Natural killer cell (primary cell): ENCODE measurements around the gene TMEM174. TPM values are rescaled to one million over a fixed set of nuclear protein-coding genes. Genes with fewer than 3 reads are reported as not detected.

Experiments
- ATAC-seq, 3 donors: fragments of 150-1000 bp in 2 of 3; fragments of 200-7000 bp in 1 of 3; cut with Tn5 transposase; 1 replicate in 1 of 3; 2 replicates in 2 of 3; pipeline ENCODE4 v1.10.0; 2021; ENCODE audit warnings: mild to moderate bottlenecking in 2 of 3, moderate library complexity in 2 of 3
- DNase-seq, 2 donors: peaks; one replicate each; pipeline versions ENCODE4 v3.0.0 to v3.0.0-alpha.2; 2013 to 2021; ENCODE audit warnings: mixed read lengths in 1 of 2
- H3K27ac ChIP-seq: one replicate; pipeline ENCODE4 v1.5.1; 2013; ENCODE audit warnings: mild to moderate bottlenecking, low read length
- H3K27me3 ChIP-seq: one replicate; pipeline ENCODE4 v1.6.1; 2013; ENCODE audit warnings: low read length; ENCODE audit not compliant: control insufficient read depth, insufficient read depth
- H3K36me3 ChIP-seq: one replicate; pipeline ENCODE4 v1.6.1; 2013; ENCODE audit warnings: low read length; ENCODE audit not compliant: control insufficient read depth, insufficient read depth
- H3K4me1 ChIP-seq: one replicate; pipeline ENCODE4 v1.6.1; 2013; ENCODE audit warnings: low read length; ENCODE audit not compliant: control insufficient read depth, insufficient read depth
- H3K4me3 ChIP-seq: one replicate; pipeline ENCODE4 v1.5.1; 2013; ENCODE audit warnings: low read length
- H3K9me3 ChIP-seq: one replicate; pipeline ENCODE4 v1.6.1; 2013; ENCODE audit warnings: low read length; ENCODE audit not compliant: control insufficient read depth, insufficient read depth
- H3K27ac Mint-ChIP-seq, 2 donors: one replicate each; pipeline ENCODE4 v1.8.0; 2022; ENCODE audit warnings: mild to moderate bottlenecking in 2 of 2, mixed read lengths in 2 of 2, moderate library complexity in 1 of 2
- H3K27me3 Mint-ChIP-seq, 2 donors: one replicate each; pipeline ENCODE4 v1.8.0; 2022; ENCODE audit warnings: low read depth in 2 of 2, mixed read lengths in 2 of 2
- H3K36me3 Mint-ChIP-seq: one replicate; pipeline ENCODE4 v1.8.0; 2022; ENCODE audit warnings: mixed read lengths
- H3K4me1 Mint-ChIP-seq, 2 donors: one replicate each; pipeline ENCODE4 v1.8.0; 2022; ENCODE audit warnings: mixed read lengths in 2 of 2
- H3K4me3 Mint-ChIP-seq: one replicate; pipeline ENCODE4 v1.8.0; 2022; ENCODE audit warnings: mild to moderate bottlenecking, moderate library complexity, mixed read lengths
- H3K9me3 Mint-ChIP-seq, 2 donors: one replicate each; pipeline ENCODE4 v1.8.0; 2022; ENCODE audit warnings: mixed read lengths in 2 of 2
- CTCF ChIP-seq: fragments of 200-600 bp; IDR thresholded peaks from one replicate; pipeline ENCODE4 v1.8.0; 2022; ENCODE audit warnings: antibody characterized with exemption
- WGBS: methylation state at CpG from one replicate; pipeline ENCODE4 v1.1.7; 2013; ENCODE audit warnings: missing lambda C conversion rate; ENCODE audit not compliant: insufficient coverage; 5-methylcytosine and 5-hydroxymethylcytosine counted together
- intact Hi-C: fragments of 100-400 bp; cut with micrococcal nuclease; formaldehyde crosslinking; loops from one replicate; pipeline ENCODE4 v1.14.2; 2022
- total RNA-seq, 4 donors: library from RNA; stranded (reverse); fragments of 120-200 nt in 1 of 4; gene quantifications; one replicate each; pipeline versions ENCODE4 v1.2.3 to v1.2.4, GENCODE V29; 2013 to 2022

The TMEM174 gene
- total RNA-seq, 3 donors from 2014 or later (not counting 1 experiment from before 2014, with no cell fraction given): not detected

- 70% methylated on average over 4 of the region's 8 CpGs for WGBS
- Histone ChIP-seq H3K9me3 (no peaks in the 10 kb centered on the region), H3K27ac (no peak overlapping the region), H3K4me3 (no peak overlapping the region), H3K36me3 (no peaks in the 10 kb centered on the region), H3K27me3 (peaks cover 3% of the 10 kb centered on the region), H3K4me1 (no peaks in the 10 kb centered on the region)
- Mint-ChIP-seq H3K27ac (no peak overlapping the region), H3K9me3 (no peaks in the 10 kb centered on the region), H3K4me1 (no peaks in the 10 kb centered on the region), H3K27me3 (peaks cover 11 to 34% of the 10 kb centered on the region in 2 donors), H3K36me3 (no peaks in the 10 kb centered on the region), H3K4me3 (no peak overlapping the region)
- intact Hi-C loops: no loop called here
- TF ChIP-seq CTCF: no peak
- no peak for DNase-seq
- ATAC-seq: no peak
These were observed 31.0 kb upstream of the TMEM174 start for GRCh38 chr5:73142035-73142434.

GRCh38 chr5:73143716-73144115, 29.3 kb upstream of the TMEM174 start:
- WGBS: 92% methylated on average over 6 of the region's 6 CpGs
- no peaks in the 10 kb centered on the region for H3K36me3 Mint-ChIP-seq
- no peaks in the 10 kb centered on the region for H3K9me3 Mint-ChIP-seq
- no peaks in the 10 kb centered on the region for H3K4me1 Mint-ChIP-seq
- H3K27me3 Mint-ChIP-seq: peaks cover 11 to 28% of the 10 kb centered on the region in 2 donors
- no peak for TF ChIP-seq CTCF
- no peaks in the 10 kb centered on the region for H3K36me3 ChIP-seq
- H3K27ac ChIP-seq: no peak overlapping the region
- no peak overlapping the region for H3K4me3 Mint-ChIP-seq
- H3K27me3 ChIP-seq: no peaks in the 10 kb centered on the region
- H3K27ac Mint-ChIP-seq: no peak overlapping the region
- ATAC-seq (no peak), DNase-seq (no peak)
- no peaks in the 10 kb centered on the region for H3K4me1 ChIP-seq
- H3K4me3 ChIP-seq: no peak overlapping the region
- intact Hi-C loops: no loop called here
- no peaks in the 10 kb centered on the region for H3K9me3 ChIP-seq

GRCh38 chr5:73149540-73149939, 23.5 kb upstream of the TMEM174 start:
- Mint-ChIP-seq H3K27ac (no peak overlapping the region), H3K9me3 (no peaks in the 10 kb centered on the region), H3K4me1 (peaks cover 6 to 8% of the 10 kb centered on the region in 2 donors), H3K4me3 (no peak overlapping the region), H3K36me3 (no peaks in the 10 kb centered on the region), H3K27me3 (peaks cover 17 to 23% of the 10 kb centered on the region in 2 donors)
- Histone ChIP-seq H3K9me3 (no peaks in the 10 kb centered on the region), H3K27me3 (no peaks in the 10 kb centered on the region), H3K27ac (no peak overlapping the region), H3K36me3 (no peaks in the 10 kb centered on the region), H3K4me1 (peaks cover 5% of the 10 kb centered on the region), H3K4me3 (no peak overlapping the region)
- no peak for ATAC-seq
- 68% methylated on average over 3 of the region's 3 CpGs for WGBS
- intact Hi-C loops: no loop called here
- TF ChIP-seq CTCF: no peak
- DNase-seq: no peak

GRCh38 chr5:73150876-73151275, 22.1 kb upstream of the TMEM174 start:
- no peak for ATAC-seq
- Histone ChIP-seq H3K9me3 (no peaks in the 10 kb centered on the region), H3K4me1 (peaks cover 5% of the 10 kb centered on the region), H3K27ac (no peak overlapping the region), H3K4me3 (no peak overlapping the region), H3K27me3 (peaks cover 6% of the 10 kb centered on the region), H3K36me3 (no peaks in the 10 kb centered on the region)
- TF ChIP-seq CTCF: no peak
- Mint-ChIP-seq H3K27ac (no peak overlapping the region), H3K36me3 (no peaks in the 10 kb centered on the region), H3K27me3 (peaks cover 14 to 22% of the 10 kb centered on the region in 2 donors), H3K9me3 (no peaks in the 10 kb centered on the region), H3K4me3 (no peak overlapping the region), H3K4me1 (peaks cover 6 to 8% of the 10 kb centered on the region in 2 donors)
- 83% methylated on average over 7 of the region's 7 CpGs for WGBS
- DNase-seq: no peak
- intact Hi-C loops: no loop called here
